Caco-2 (cell line): ENCODE data around the gene FGD5. TPM values are rescaled to one million over a fixed set of nuclear protein-coding genes. Genes with fewer than 3 reads are reported as not detected.

Source experiments
- BruUV-seq: library from RNA; stranded (reverse); fragments of 400-500 nt; replicated peaks from 2 replicates; lab custom pipeline; 2021; lab: Mats Ljungman, UMichigan
- CTCF ChIA-PET: fragments of 300-600 bp; sonication (Branson Sonifier 250); formaldehyde crosslinking; loops from one replicate; lab custom pipeline; 2022; ENCODE audit warnings: antibody characterized with exemption; lab: Charles Lee
- POLR2A ChIA-PET: fragments of 300-600 bp; sonication (Branson Sonifier 250); formaldehyde crosslinking; loops from one replicate; lab custom pipeline; 2022; ENCODE audit warnings: antibody characterized with exemption; lab: Charles Lee
- DNase-seq, 2 experiments: peaks; one replicate each; pipeline versions ENCODE4 v3.0.0 to v3.0.0-alpha.2; 2020 to 2022
- H3K27me3 ChIP-seq: replicated peaks from 2 replicates; pipeline ENCODE4 v1.6.0; 2011; ENCODE audit warnings: low read length; ENCODE audit not compliant: control insufficient read depth, insufficient read depth
- H3K36me3 ChIP-seq: 2 replicates; pipeline ENCODE4 v1.5.1; 2011; ENCODE audit warnings: low read length; ENCODE audit not compliant: control insufficient read depth, insufficient read depth
- H3K4me1 ChIP-seq: fragments of 250-450 bp; sonication (Bioruptor Pico); 2 replicates; pipeline ENCODE4 v1.5.1; 2020; ENCODE audit warnings: mild to moderate bottlenecking
- H3K4me3 ChIP-seq: 2 replicates; pipeline ENCODE4 v1.5.1; 2011; ENCODE audit warnings: low read depth, mild to moderate bottlenecking, control low read depth, low read length
- H3K9me3 ChIP-seq: fragments of 250-450 bp; sonication (Bioruptor Pico); 2 replicates; pipeline ENCODE4 v1.5.1; 2020; ENCODE audit warnings: mild to moderate bottlenecking, moderate library complexity
- H3K27ac Mint-ChIP-seq: one replicate; pipeline ENCODE4 v1.8.0; 2022; ENCODE audit warnings: mixed read lengths; ENCODE audit not compliant: unreplicated experiment
- H3K27me3 Mint-ChIP-seq: one replicate; pipeline ENCODE4 v1.8.0; 2022; ENCODE audit warnings: mixed read lengths; ENCODE audit not compliant: insufficient read depth, unreplicated experiment
- H3K36me3 Mint-ChIP-seq: one replicate; pipeline ENCODE4 v1.8.0; 2022; ENCODE audit warnings: mild to moderate bottlenecking, mixed read lengths; ENCODE audit not compliant: insufficient read depth, unreplicated experiment
- H3K4me1 Mint-ChIP-seq: one replicate; pipeline ENCODE4 v1.8.0; 2022; ENCODE audit warnings: low read depth, mixed read lengths; ENCODE audit not compliant: unreplicated experiment
- H3K4me3 Mint-ChIP-seq: one replicate; pipeline ENCODE4 v1.8.0; 2022; ENCODE audit warnings: mild to moderate bottlenecking, moderate library complexity, mixed read lengths; ENCODE audit not compliant: unreplicated experiment
- H3K9me3 Mint-ChIP-seq: one replicate; pipeline ENCODE4 v1.8.0; 2022; ENCODE audit warnings: mixed read lengths; ENCODE audit not compliant: unreplicated experiment
- intact Hi-C: fragments of 100-400 bp; cut with micrococcal nuclease; formaldehyde crosslinking; loops from one replicate; pipeline ENCODE4 v1.10.0; 2022; ENCODE audit not compliant: unreplicated experiment
- total RNA-seq: library from RNA; stranded (reverse); gene quantifications from 2 replicates; pipeline ENCODE4 v1.2.3, GENCODE V29; 2022
- TF ChIP-seq, protein P1 (sequence below), 2 experiments: fragments of 200-600 bp in 1 of 2; IDR thresholded peaks; 1 replicate in 1 of 2; 2 replicates in 1 of 2; pipeline versions ENCODE4 v1.5.1 to v1.8.0; 2011 to 2022; ENCODE audit warnings: antibody characterized with exemption in 1 of 2, control low read depth in 1 of 2, inconsistent platforms in 1 of 2, low read depth in 1 of 2, low read length in 1 of 2, mild to moderate bottlenecking in 1 of 2, moderate library complexity in 1 of 2; ENCODE audit not compliant: insufficient read depth in 1 of 2, severe bottlenecking in 1 of 2, unreplicated experiment in 1 of 2

FGD5 gene
- total RNA-seq, 1 experiment from 2014 or later: 0.25 TPM

DNA sequence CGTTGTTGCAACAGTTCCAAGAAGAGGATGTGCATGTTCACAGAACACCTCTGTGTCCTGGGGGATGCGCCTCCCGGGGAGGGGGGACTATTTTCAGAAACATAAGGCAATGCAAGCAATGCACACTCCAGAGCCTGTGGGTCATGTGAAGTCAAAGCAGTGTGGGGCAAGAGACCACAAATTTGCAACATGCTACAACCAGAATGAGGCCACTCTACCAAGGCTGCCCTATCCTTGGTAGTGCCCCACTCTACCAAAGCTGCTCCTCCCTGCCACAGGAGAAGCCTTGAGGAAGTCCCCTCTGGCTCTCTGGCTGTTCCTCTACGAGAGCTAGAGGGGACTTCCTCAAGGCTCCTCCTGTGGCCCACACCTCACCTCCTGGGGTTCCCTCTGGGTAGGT is 120.2 kb downstream of the FGD5 start:
- no peak for DNase-seq
- H3K27me3 ChIP-seq: no peaks in the 10 kb centered on the region
- H3K4me1 ChIP-seq: peaks cover 13% of the 10 kb centered on the region
- intact Hi-C loops: no loop called here
- H3K36me3 Mint-ChIP-seq: no peaks in the 10 kb centered on the region
- no peaks in the 10 kb centered on the region for H3K36me3 ChIP-seq
- no TSS peak for BruUV-seq
- no peak overlapping the region for H3K27ac Mint-ChIP-seq
- no peaks in the 10 kb centered on the region for H3K4me1 Mint-ChIP-seq
- no peaks in the 10 kb centered on the region for H3K9me3 Mint-ChIP-seq
- no peaks in the 10 kb centered on the region for H3K9me3 ChIP-seq
- ChIA-PET POLR2A (no interaction called here), CTCF (interaction anchor here (0.7 kb wide), 1 partner anchor 560 kb away, joined by 9 read pairs; no protein-coding TSS in a partner anchor)
- TF ChIP-seq, protein P1, sequence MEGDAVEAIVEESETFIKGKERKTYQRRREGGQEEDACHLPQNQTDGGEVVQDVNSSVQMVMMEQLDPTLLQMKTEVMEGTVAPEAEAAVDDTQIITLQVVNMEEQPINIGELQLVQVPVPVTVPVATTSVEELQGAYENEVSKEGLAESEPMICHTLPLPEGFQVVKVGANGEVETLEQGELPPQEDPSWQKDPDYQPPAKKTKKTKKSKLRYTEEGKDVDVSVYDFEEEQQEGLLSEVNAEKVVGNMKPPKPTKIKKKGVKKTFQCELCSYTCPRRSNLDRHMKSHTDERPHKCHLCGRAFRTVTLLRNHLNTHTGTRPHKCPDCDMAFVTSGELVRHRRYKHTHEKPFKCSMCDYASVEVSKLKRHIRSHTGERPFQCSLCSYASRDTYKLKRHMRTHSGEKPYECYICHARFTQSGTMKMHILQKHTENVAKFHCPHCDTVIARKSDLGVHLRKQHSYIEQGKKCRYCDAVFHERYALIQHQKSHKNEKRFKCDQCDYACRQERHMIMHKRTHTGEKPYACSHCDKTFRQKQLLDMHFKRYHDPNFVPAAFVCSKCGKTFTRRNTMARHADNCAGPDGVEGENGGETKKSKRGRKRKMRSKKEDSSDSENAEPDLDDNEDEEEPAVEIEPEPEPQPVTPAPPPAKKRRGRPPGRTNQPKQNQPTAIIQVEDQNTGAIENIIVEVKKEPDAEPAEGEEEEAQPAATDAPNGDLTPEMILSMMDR (IDR thresholded peaks at IDR 0.05; ENCODE audit: insufficient read depth in 1 of 2, low read depth in 1 of 2, low read length in 1 of 2, severe bottlenecking in 1 of 2, unreplicated experiment in 1 of 2): no peak
- no peak overlapping the region for H3K4me3 ChIP-seq
- no peak overlapping the region for H3K4me3 Mint-ChIP-seq
- H3K27me3 Mint-ChIP-seq: no peaks in the 10 kb centered on the region

DNA sequence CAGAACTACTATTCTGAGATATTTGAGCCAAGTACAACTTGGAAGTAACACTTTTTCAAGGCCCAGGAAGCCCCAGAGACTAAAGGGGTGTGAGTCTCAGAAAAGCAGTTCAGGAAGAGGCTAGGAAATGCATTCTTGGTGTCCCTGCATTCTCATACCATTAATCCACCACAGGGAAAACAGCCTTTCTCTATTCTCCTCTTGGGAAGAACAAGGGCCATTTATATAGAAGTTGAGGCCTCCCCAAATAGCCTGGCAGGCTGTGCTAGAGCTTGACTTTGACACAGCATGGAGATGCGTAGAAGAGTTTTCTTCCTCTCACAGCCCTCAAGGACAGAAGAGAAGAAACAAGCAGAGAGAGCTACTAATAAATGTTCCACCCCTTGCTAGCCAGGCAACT is 123.1 kb downstream of the FGD5 start:
- BruUV-seq: no TSS peak
- POLR2A ChIA-PET: no interaction called here

DNA sequence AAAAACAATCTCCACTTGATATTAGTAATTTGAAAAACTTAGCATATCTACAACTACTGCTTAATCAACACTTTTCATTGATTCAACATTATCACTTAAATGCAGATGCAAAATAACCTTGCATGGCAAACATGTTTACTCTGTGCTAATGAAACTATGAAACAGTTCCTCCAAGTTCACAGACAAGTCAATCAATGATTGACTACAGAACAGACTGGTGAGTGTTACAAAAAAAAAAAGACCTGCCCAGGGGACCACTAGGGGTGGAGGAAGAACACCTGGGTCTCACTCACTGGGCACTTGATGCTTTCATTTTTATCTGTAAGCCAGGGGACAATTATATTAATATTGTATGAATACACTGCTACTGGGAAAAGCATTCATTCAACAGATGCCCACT is 124.3 kb downstream of the FGD5 start:
- no peak overlapping the region for H3K27ac Mint-ChIP-seq
- intact Hi-C loops: loop anchor here (10.0 kb wide), 1 partner anchor 262 kb away; the partner anchor contains the start of gene CAPN7
- H3K36me3 Mint-ChIP-seq: peaks cover 21% of the 10 kb centered on the region
- ChIA-PET CTCF (no interaction called here), POLR2A (no interaction called here)
- no TSS peak for BruUV-seq
- no peaks in the 10 kb centered on the region for H3K4me1 ChIP-seq
- TF ChIP-seq, protein P1 (IDR thresholded peaks at IDR 0.05; ENCODE audit: insufficient read depth in 1 of 2, low read depth in 1 of 2, low read length in 1 of 2, severe bottlenecking in 1 of 2, unreplicated experiment in 1 of 2): no peak
- H3K4me3 Mint-ChIP-seq: no peak overlapping the region
- no peaks in the 10 kb centered on the region for H3K36me3 ChIP-seq
- no peaks in the 10 kb centered on the region for H3K27me3 Mint-ChIP-seq
- no peaks in the 10 kb centered on the region for H3K9me3 ChIP-seq
- H3K9me3 Mint-ChIP-seq: no peaks in the 10 kb centered on the region
- H3K4me3 ChIP-seq: no peak overlapping the region
- no peaks in the 10 kb centered on the region for H3K27me3 ChIP-seq
- DNase-seq: no peak
- no peaks in the 10 kb centered on the region for H3K4me1 Mint-ChIP-seq

More for the DNA sequence above, 123.1 kb downstream of the FGD5 start:
- DNase-seq: no peak
- H3K36me3 ChIP-seq: no peaks in the 10 kb centered on the region
- no peaks in the 10 kb centered on the region for H3K27me3 ChIP-seq
- no peaks in the 10 kb centered on the region for H3K9me3 Mint-ChIP-seq
- H3K27ac Mint-ChIP-seq: no peak overlapping the region
- intact Hi-C loops: loop anchor here (10.0 kb wide), 1 partner anchor 263 kb away; the partner anchor contains the start of gene CAPN7
- no peaks in the 10 kb centered on the region for H3K4me1 Mint-ChIP-seq
- no peak overlapping the region for H3K4me3 ChIP-seq
- CTCF ChIA-PET: no interaction called here
- H3K4me3 Mint-ChIP-seq: no peak overlapping the region
- H3K4me1 ChIP-seq: peaks cover under 1% of the 10 kb centered on the region; the same call in 1 of the 2 replicates
- peaks cover 12% of the 10 kb centered on the region for H3K36me3 Mint-ChIP-seq
- TF ChIP-seq, protein P1 (IDR thresholded peaks at IDR 0.05; ENCODE audit: insufficient read depth in 1 of 2, low read depth in 1 of 2, low read length in 1 of 2, severe bottlenecking in 1 of 2, unreplicated experiment in 1 of 2): no peak
- H3K9me3 ChIP-seq: no peaks in the 10 kb centered on the region
- no peaks in the 10 kb centered on the region for H3K27me3 Mint-ChIP-seq
